Uterus (tissue), 4 donors: Measurements from ENCODE around the gene DIMT1. TPM values are rescaled to one million over a fixed set of nuclear protein-coding genes. Genes with fewer than 3 reads are reported as not detected.

Experiments used
- DNase-seq, 2 donors: peaks; one replicate each; pipeline ENCODE4 v3.0.0-alpha.2; 2019 to 2020
- H3K27ac ChIP-seq, 2 donors: fragments of 200-600 bp; sonication (generic); 1 replicate in 1 of 2; 2 replicates in 1 of 2; pipeline ENCODE4 v1.5.1; 2016 to 2018
- H3K27me3 ChIP-seq, 2 donors: fragments of 200-600 bp; sonication (generic); one replicate each; pipeline ENCODE4 v1.5.1; 2018 to 2019; ENCODE audit warnings: control low read depth in 1 of 2
- H3K36me3 ChIP-seq, 2 donors: fragments of 200-600 bp; sonication (generic); one replicate each; pipeline ENCODE4 v1.5.1; 2019; ENCODE audit warnings: control low read depth in 1 of 2
- H3K4me1 ChIP-seq, 2 donors: fragments of 200-600 bp; sonication (generic); one replicate each; pipeline ENCODE4 v1.5.1; 2018 to 2019; ENCODE audit warnings: control low read depth in 1 of 2
- H3K4me3 ChIP-seq, 2 donors: fragments of 200-600 bp; sonication (generic); 1 replicate in 1 of 2; 2 replicates in 1 of 2; pipeline ENCODE4 v1.5.1; 2018 to 2019; ENCODE audit warnings: mild to moderate bottlenecking in 1 of 2
- H3K9me3 ChIP-seq, 2 donors: fragments of 200-600 bp; sonication (generic); one replicate each; pipeline ENCODE4 v1.5.1; 2019; ENCODE audit warnings: control low read depth in 1 of 2
- POLR2A ChIP-seq, 2 donors: fragments of 450-650 bp; IDR thresholded peaks; one replicate each; pipeline ENCODE4 v1.6.1; 2016; ENCODE audit warnings: antibody characterized with exemption in 2 of 2, mild to moderate bottlenecking in 1 of 2, moderate library complexity in 1 of 2
- intact Hi-C: fragments of 100-400 bp; cut with DNase I; formaldehyde crosslinking; loops from one replicate; pipeline ENCODE4 v1.15.1; 2023; ENCODE audit warnings: low total_unique reads
- total RNA-seq, 4 donors: library from RNA; depleted of rRNA in 3 of 4; stranded (reverse); fragments of >200 nt in 3 of 4; gene quantifications; one replicate each; pipeline versions ENCODE4 v1.1.0 to v1.2.4, GENCODE V29; 2014 to 2023
- TF ChIP-seq, protein P1 (sequence below), 4 experiments: fragments of 200-600 bp in 2 of 4; fragments of 450-650 bp in 2 of 4; sonication (generic) in 2 of 4; IDR thresholded peaks; one replicate each; pipeline ENCODE4 v1.5.1; 2016 to 2019; ENCODE audit warnings: antibody characterized with exemption in 4 of 4, mild to moderate bottlenecking in 2 of 4, moderate library complexity in 1 of 4
- donor health status: DM: yes; HTN: yes; CAD: no.

The DIMT1 gene
- total RNA-seq, 4 donors from 2014 or later, result 18.8 to 38.2 (median 27.3) TPM

DNA sequence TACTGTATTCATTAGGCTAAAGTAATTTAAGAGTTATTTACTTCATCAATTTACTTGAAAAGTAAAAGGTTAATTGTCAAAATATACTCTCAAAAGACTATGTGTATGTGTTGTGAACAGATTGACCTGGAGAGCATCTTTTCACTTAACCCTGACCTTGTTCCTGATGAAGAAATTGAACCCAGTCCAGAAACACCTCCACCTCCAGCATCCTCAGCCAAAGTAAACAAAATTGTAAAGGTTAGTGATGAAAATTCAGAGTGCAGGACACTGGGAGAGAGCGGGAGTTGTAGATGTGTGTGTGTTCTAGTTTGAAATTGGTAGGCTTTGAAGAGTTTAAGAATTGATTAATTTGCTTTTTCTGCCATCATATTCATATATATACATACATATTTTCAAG is 55.8 kb downstream of the DIMT1 start:
- H3K4me3 ChIP-seq, result no peak overlapping the region
- no peak for DNase-seq
- TF ChIP-seq, protein P1, sequence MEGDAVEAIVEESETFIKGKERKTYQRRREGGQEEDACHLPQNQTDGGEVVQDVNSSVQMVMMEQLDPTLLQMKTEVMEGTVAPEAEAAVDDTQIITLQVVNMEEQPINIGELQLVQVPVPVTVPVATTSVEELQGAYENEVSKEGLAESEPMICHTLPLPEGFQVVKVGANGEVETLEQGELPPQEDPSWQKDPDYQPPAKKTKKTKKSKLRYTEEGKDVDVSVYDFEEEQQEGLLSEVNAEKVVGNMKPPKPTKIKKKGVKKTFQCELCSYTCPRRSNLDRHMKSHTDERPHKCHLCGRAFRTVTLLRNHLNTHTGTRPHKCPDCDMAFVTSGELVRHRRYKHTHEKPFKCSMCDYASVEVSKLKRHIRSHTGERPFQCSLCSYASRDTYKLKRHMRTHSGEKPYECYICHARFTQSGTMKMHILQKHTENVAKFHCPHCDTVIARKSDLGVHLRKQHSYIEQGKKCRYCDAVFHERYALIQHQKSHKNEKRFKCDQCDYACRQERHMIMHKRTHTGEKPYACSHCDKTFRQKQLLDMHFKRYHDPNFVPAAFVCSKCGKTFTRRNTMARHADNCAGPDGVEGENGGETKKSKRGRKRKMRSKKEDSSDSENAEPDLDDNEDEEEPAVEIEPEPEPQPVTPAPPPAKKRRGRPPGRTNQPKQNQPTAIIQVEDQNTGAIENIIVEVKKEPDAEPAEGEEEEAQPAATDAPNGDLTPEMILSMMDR (IDR thresholded peaks at IDR 0.05), result no peak
- TF ChIP-seq POLR2A (IDR thresholded peaks at IDR 0.05), result no peak
- no peaks in the 10 kb centered on the region for H3K36me3 ChIP-seq
- H3K27me3 ChIP-seq, result no peaks in the 10 kb centered on the region
- intact Hi-C loops, result no loop called here
- no peaks in the 10 kb centered on the region for H3K4me1 ChIP-seq
- H3K9me3 ChIP-seq, result no peaks in the 10 kb centered on the region
- H3K27ac ChIP-seq, result no peak overlapping the region

DNA sequence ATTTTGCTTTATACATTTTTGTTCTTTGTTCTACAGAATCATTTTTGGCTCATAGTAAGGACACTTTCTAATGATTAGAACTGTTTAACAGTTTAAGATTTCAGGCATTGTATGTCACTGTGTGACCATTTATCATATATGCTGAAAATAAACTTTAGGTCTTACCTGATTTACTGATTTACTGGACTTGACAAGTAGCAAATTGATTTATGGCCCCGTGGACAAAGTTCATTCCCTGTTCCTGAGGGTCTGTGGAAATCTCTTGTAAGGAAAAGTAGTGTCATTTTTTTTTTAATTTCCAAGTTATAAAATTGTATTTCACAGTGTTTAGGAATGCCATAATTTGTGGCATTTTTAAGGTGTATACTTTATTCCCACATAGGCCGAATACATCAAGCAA is 57.0 kb downstream of the DIMT1 start:
- Histone ChIP-seq H3K36me3 (no peaks in the 10 kb centered on the region), H3K4me1 (no peaks in the 10 kb centered on the region), H3K27ac (no peak overlapping the region), H3K4me3 (no peak overlapping the region), H3K9me3 (no peaks in the 10 kb centered on the region), H3K27me3 (no peaks in the 10 kb centered on the region)
- intact Hi-C loops, result no loop called here
- TF ChIP-seq, protein P1 (IDR thresholded peaks at IDR 0.05), result no peak
- no peak for TF ChIP-seq POLR2A (IDR thresholded peaks at IDR 0.05)
- DNase-seq, result no peak

DNA sequence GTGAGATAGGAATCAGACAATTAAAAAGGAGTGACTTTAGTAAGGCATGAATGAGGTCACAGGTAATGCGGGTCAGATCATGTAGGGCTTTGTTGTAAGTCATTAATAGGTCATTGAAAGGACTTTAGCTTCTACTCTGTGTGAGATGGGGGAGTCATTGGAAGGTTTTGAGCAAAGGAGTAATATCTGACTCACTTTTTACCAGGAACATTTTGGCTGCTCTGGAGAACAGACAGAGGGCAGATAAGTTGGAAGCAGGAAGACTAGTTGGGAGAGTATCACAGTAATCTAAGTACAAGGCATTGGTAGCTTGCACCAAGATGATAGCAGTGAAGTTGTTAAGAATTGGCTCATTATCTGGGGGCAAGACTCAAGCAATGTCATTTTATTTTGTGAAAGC is 60.3 kb downstream of the DIMT1 start:
- no peak for DNase-seq
- TF ChIP-seq POLR2A (IDR thresholded peaks at IDR 0.05), result no peak
- TF ChIP-seq, protein P1 (IDR thresholded peaks at IDR 0.05), result no peak
- Histone ChIP-seq H3K4me3 (no peak overlapping the region), H3K9me3 (no peaks in the 10 kb centered on the region), H3K4me1 (no peaks in the 10 kb centered on the region), H3K27ac (no peak overlapping the region), H3K36me3 (no peaks in the 10 kb centered on the region), H3K27me3 (no peaks in the 10 kb centered on the region)
- intact Hi-C loops, result no loop called here

DNA sequence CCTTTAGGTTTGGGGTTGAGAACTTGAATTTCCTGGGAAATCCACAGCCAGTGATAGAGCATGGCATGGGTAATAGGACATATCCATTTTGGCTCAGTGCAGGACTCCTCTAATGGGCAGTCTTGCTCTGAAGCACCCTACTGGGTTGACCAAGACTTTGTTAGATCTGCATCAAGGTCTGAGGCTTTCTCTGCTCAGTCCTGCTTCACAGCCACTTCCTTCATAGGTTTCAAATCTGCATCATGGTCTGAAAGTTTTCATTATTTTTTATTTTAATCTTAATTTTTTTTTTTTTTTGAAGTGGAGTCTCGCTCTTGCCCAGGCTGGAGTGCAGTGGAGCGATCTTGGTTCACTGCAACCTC is 61.2 kb downstream of the DIMT1 start:
- H3K4me1 ChIP-seq, result no peaks in the 10 kb centered on the region
- no peaks in the 10 kb centered on the region for H3K36me3 ChIP-seq
- DNase-seq, result no peak
- H3K27ac ChIP-seq, result no peak overlapping the region
- no peak overlapping the region for H3K4me3 ChIP-seq
- TF ChIP-seq, protein P1 (IDR thresholded peaks at IDR 0.05), result no peak
- TF ChIP-seq POLR2A (IDR thresholded peaks at IDR 0.05), result no peak
- intact Hi-C loops, result no loop called here
- no peaks in the 10 kb centered on the region for H3K27me3 ChIP-seq
- no peaks in the 10 kb centered on the region for H3K9me3 ChIP-seq

DNA sequence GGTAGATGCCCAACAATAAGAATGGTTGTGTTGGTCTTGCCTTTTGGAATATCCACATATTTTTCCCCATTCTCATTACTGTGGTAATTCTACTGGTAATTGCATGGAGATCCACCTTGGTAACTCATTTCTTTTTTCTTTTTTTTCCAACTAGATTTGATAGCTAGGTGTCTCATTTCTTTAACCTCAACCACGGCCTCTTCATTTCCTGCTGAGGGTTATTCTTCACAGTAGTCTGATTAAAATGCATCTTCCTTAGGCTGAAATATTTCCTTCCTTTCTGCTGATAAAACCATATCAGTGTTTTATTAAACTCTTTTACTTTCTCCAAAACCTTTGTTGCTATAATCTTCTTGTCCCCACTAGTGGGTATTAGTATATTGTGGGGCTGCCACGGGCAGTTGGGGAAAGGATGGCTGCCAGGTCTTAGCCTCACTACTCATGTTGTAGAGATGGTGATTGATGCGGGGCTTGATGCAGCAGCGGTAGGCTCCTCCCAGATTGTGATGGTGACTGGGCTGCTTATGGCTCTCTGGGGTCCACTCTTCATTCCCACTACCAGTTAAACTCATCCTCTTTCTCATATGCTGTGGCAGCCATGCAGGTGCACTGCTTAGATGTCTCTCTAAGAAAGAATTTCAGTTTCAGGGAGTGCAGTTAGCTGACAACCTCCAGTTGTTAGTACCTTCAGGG is 61.8 kb downstream of the DIMT1 start:
- DNase-seq, result no peak
- intact Hi-C loops, result no loop called here
- H3K27ac ChIP-seq, result no peak overlapping the region
- no peak overlapping the region for H3K4me3 ChIP-seq
- no peaks in the 10 kb centered on the region for H3K36me3 ChIP-seq
- H3K9me3 ChIP-seq, result no peaks in the 10 kb centered on the region
- no peaks in the 10 kb centered on the region for H3K4me1 ChIP-seq
- no peaks in the 10 kb centered on the region for H3K27me3 ChIP-seq
- TF ChIP-seq, protein P1 (IDR thresholded peaks at IDR 0.05), result no peak
- no peak for TF ChIP-seq POLR2A (IDR thresholded peaks at IDR 0.05)
